SK-N-SH (cell line): ENCODE data around the gene ANO2. TPM values are rescaled to one million over a fixed set of nuclear protein-coding genes. Genes with fewer than 3 reads are reported as not detected.
"Not testable (repeated sequence)": the region's sequence is repeated elsewhere in the genome, so short reads cannot be mapped to it uniquely, and the experiment has no call there.

Source experiments
- CTCF ChIA-PET: fragments of 300-600, 350-600 bp; formaldehyde crosslinking; extraction: SDS; loops from one replicate; lab custom pipeline; 2021; lab: Yijun Ruan, JAX
- POLR2A ChIA-PET: fragments of 350-600 bp; sonication (Branson Sonifier 250); formaldehyde crosslinking; extraction: SDS; loops from one replicate; lab custom pipeline; 2020; ENCODE audit warnings: antibody characterized with exemption, inconsistent platforms; lab: Yijun Ruan, JAX
- DNase-seq: peaks from one replicate; pipeline ENCODE4 v3.0.0; 2012
- H2AFZ ChIP-seq: fragments of 200-600 bp; sonication (generic); 2 replicates; pipeline ENCODE4 v1.8.1; 2016; ENCODE audit warnings: antibody characterized with exemption, mild to moderate bottlenecking, low read depth
- H3F3A ChIP-seq: fragments of 200-600 bp; sonication (generic); replicated peaks from 2 replicates; pipeline ENCODE3; 2016; ENCODE audit warnings: antibody characterized with exemption, mild to moderate bottlenecking; ENCODE audit not compliant: insufficient read depth
- H3K27ac ChIP-seq, 2 experiments: fragments of 200-500 bp in 1 of 2; fragments of 200-600 bp in 1 of 2; sonication (Bioruptor generic) in 1 of 2; sonication (generic), shearing (Covaris generic) in 1 of 2; 2 replicates each; pipeline versions ENCODE4 v1.5.1 to v1.6.1; 2014 to 2016; ENCODE audit warnings: low read depth in 2 of 2, inconsistent platforms in 1 of 2, low read length in 1 of 2, mild to moderate bottlenecking in 1 of 2, mixed read lengths in 1 of 2
- H3K27me3 ChIP-seq: fragments of 200-600 bp; sonication (generic), shearing (Covaris generic); 2 replicates; pipeline ENCODE4 v1.6.1; 2016; ENCODE audit warnings: mixed run types; ENCODE audit not compliant: insufficient read depth
- H3K36me3 ChIP-seq, 2 experiments: fragments of 200-500 bp in 1 of 2; fragments of 200-600 bp in 1 of 2; sonication (Bioruptor generic) in 1 of 2; sonication (generic) in 1 of 2; replicated peaks in 1 of 2; 2 replicates each; pipeline versions ENCODE3 to v1.5.1; 2014 to 2016; ENCODE audit warnings: low read length in 1 of 2, mild to moderate bottlenecking in 1 of 2; ENCODE audit not compliant: insufficient read depth in 2 of 2, control insufficient read depth in 1 of 2
- H3K4me1 ChIP-seq, 2 experiments: fragments of 200-500 bp in 1 of 2; fragments of 200-600 bp in 1 of 2; sonication (Bioruptor generic) in 1 of 2; sonication (generic), shearing (Covaris generic) in 1 of 2; 2 replicates each; pipeline versions ENCODE4 v1.5.1 to v1.6.1; 2014 to 2016; ENCODE audit warnings: low read depth in 1 of 2, low read length in 1 of 2, mixed run types in 1 of 2; ENCODE audit not compliant: insufficient read depth in 2 of 2, control insufficient read depth in 1 of 2
- H3K4me2 ChIP-seq: fragments of 200-600 bp; sonication (generic), shearing (Covaris generic); 2 replicates; pipeline ENCODE4 v1.6.1; 2017; ENCODE audit warnings: mixed run types
- H3K4me3 ChIP-seq, 2 experiments: fragments of 200-500 bp in 1 of 2; fragments of 200-600 bp in 1 of 2; sonication (Bioruptor generic) in 1 of 2; sonication (generic), shearing (Covaris generic) in 1 of 2; 2 replicates each; pipeline versions ENCODE4 v1.5.1 to v1.8.1; 2014 to 2016; ENCODE audit warnings: low read depth in 2 of 2, inconsistent platforms in 1 of 2, low read length in 1 of 2, mild to moderate bottlenecking in 1 of 2, mixed read lengths in 1 of 2, moderate library complexity in 1 of 2
- H3K79me2 ChIP-seq: fragments of 200-600 bp; sonication (generic); 2 replicates; pipeline ENCODE4 v1.8.1; 2017; ENCODE audit warnings: mild to moderate bottlenecking; ENCODE audit not compliant: insufficient read depth
- H3K9ac ChIP-seq: fragments of 200-600 bp; sonication (generic); 2 replicates; pipeline ENCODE4 v1.6.1; 2017; ENCODE audit warnings: mixed run types
- H3K9me2 ChIP-seq: fragments of 200-600 bp; sonication (generic); 2 replicates; pipeline ENCODE4 v1.6.1; 2017; ENCODE audit warnings: mixed run types
- H3K9me3 ChIP-seq: fragments of 200-600 bp; sonication (generic); 2 replicates; pipeline ENCODE4 v1.6.1; 2017; ENCODE audit warnings: mixed run types, mild to moderate bottlenecking, moderate library complexity
- H4K20me1 ChIP-seq: fragments of 200-600 bp; sonication (generic); 2 replicates; pipeline ENCODE4 v1.6.1; 2017; ENCODE audit warnings: mild to moderate bottlenecking, mixed run types; ENCODE audit not compliant: insufficient read depth
- CTCF ChIP-seq: fragments of 200-600 bp; sonication (generic); IDR thresholded peaks from 2 replicates; pipeline ENCODE4 v1.6.1; 2017; ENCODE audit warnings: antibody characterized with exemption, mild to moderate bottlenecking, moderate library complexity
- JUND ChIP-seq: IDR thresholded peaks from 2 replicates; pipeline ENCODE4 v1.4.0; 2012
- MEF2A ChIP-seq: IDR thresholded peaks from 2 replicates; pipeline ENCODE4 v1.4.0; 2012; ENCODE audit warnings: low read depth, borderline replicate concordance
- RAD21 ChIP-seq: IDR thresholded peaks from 2 replicates; pipeline ENCODE4 v1.6.1; 2012; ENCODE audit warnings: mild to moderate bottlenecking, low read length
- RFX5 ChIP-seq: IDR thresholded peaks from 2 replicates; pipeline ENCODE4 v1.6.1; 2012; ENCODE audit warnings: mild to moderate bottlenecking, improper control_type of control experiment, low read length
- RXRA ChIP-seq: IDR thresholded peaks from 2 replicates; pipeline ENCODE4 v1.4.0; 2012; ENCODE audit warnings: low read depth, mild to moderate bottlenecking, borderline replicate concordance
- SIN3A ChIP-seq: IDR thresholded peaks from 2 replicates; pipeline ENCODE4 v1.6.1; 2012; ENCODE audit warnings: low read depth, mild to moderate bottlenecking, low read length, moderate library complexity, borderline replicate concordance
- USF2 ChIP-seq: fragments of 150-350 bp; IDR thresholded peaks from 2 replicates; pipeline ENCODE4 v1.6.1; 2017; ENCODE audit warnings: antibody characterized with exemption, low read length, low read depth, borderline replicate concordance
- whole genome bisulfite sequencing: methylation state at CpG from one replicate; pipeline ENCODE4 v1.1.6; 2017; ENCODE audit warnings: low lambda C conversion rate; 5-methylcytosine and 5-hydroxymethylcytosine counted together
- polyA plus RNA-seq, 3 experiments: library from polyadenylated mRNA; depleted of rRNA; stranded (reverse); fragments of >200 nt; gene quantifications; 2 replicates each; pipeline ENCODE4 v1.2.3, GENCODE V29; 2012

Gene ANO2
- polyA plus RNA-seq, 1 of the 3 experiments (the other 2 are of a cell fraction), result not detected

- TF ChIP-seq MEF2A, result no peak
- no peak for TF ChIP-seq RAD21
- TF ChIP-seq USF2, result no peak
- TF ChIP-seq SIN3A, result no peak
- TF ChIP-seq, all 33 proteins: peak for 0
Observed at GRCh38 chr12:5898874-5899273, 46.2 kb downstream of the ANO2 start (continued).

- no peaks in the 10 kb centered on the region for H3K9me3 ChIP-seq
- no peaks in the 10 kb centered on the region for H3K4me1 ChIP-seq
- H3K27me3 ChIP-seq, result peaks cover 8% of the 10 kb centered on the region; the same call in 1 of the 2 replicates
- POLR2A ChIA-PET, result no interaction called here
- no peak overlapping the region for H3K4me3 ChIP-seq
- DNase-seq, result peak; percentile 39
- CTCF ChIA-PET, result interaction anchor here (1.4 kb wide), 1 partner anchor 99 kb away, joined by 3 read pairs; no protein-coding TSS in a partner anchor
- H3K27ac ChIP-seq, result no peak overlapping the region
- peak overlapping the region; percentile 46; the same call in 1 of the 2 replicates for H2AFZ ChIP-seq
- no peaks in the 10 kb centered on the region for H3K36me3 ChIP-seq
- TF ChIP-seq CTCF (peak; percentile 44), RFX5 (no peak)
- H3K79me2 ChIP-seq, result no peaks in the 10 kb centered on the region
- H3K9ac ChIP-seq, result no peak overlapping the region
- 12% methylated on average over 6 of the region's 6 CpGs for whole genome bisulfite sequencing
- H3K9me2 ChIP-seq, result 0 out of 2 replicates have a peak, but pooled peaks cover 6% of the 10 kb centered on the region
- no peaks in the 10 kb centered on the region for H3F3A ChIP-seq
- H4K20me1 ChIP-seq, result no peaks in the 10 kb centered on the region
- H3K4me2 ChIP-seq, result no peak overlapping the region
Observed at GRCh38 chr12:5889381-5890047, 55.5 kb downstream of the ANO2 start.

GRCh38 chr12:5888816-5889315, 56.2 kb downstream of the ANO2 start:
- Histone ChIP-seq H4K20me1 (no peaks in the 10 kb centered on the region), H3K27me3 (peaks cover 8% of the 10 kb centered on the region; the same call in 1 of the 2 replicates), H2AFZ (no peak overlapping the region), H3K36me3 (no peaks in the 10 kb centered on the region), H3K4me1 (no peaks in the 10 kb centered on the region), H3F3A (no peaks in the 10 kb centered on the region), H3K9me2 (0 out of 2 replicates have a peak, but pooled peaks cover 6% of the 10 kb centered on the region), H3K9me3 (no peaks in the 10 kb centered on the region), H3K27ac (no peak overlapping the region), H3K4me3 (no peak overlapping the region; a peak in 1 of 4 replicates), H3K9ac (no peak overlapping the region), H3K4me2 (no peak overlapping the region; the same call in 1 of the 2 replicates), H3K79me2 (no peaks in the 10 kb centered on the region)
- TF ChIP-seq RAD21 (no peak), RXRA (no peak), JUND (no peak)
- POLR2A ChIA-PET, result no interaction called here
- 10% methylated on average over 12 of the region's 26 CpGs for WGBS
- CTCF ChIA-PET, result no interaction called here
- DNase-seq, result no peak

- POLR2A ChIA-PET, result interaction anchor here (0.6 kb wide), 1 partner anchor 111 kb away, joined by 4 read pairs; no protein-coding TSS in a partner anchor
- 0 out of 2 replicates have a peak overlapping the region, but pooled peaks have one; percentile 63 for H2AFZ ChIP-seq
- CTCF ChIA-PET, H3K36me3 ChIP-seq, H3K9ac ChIP-seq, H3F3A ChIP-seq, H3K27ac ChIP-seq, H3K9me2 ChIP-seq, H4K20me1 ChIP-seq, H3K4me1 ChIP-seq, DNase-seq, H3K9me3 ChIP-seq, H3K79me2 ChIP-seq, H3K27me3 ChIP-seq: not testable (repeated sequence)
- peak overlapping the region; percentile 68 for H3K4me2 ChIP-seq
- H3K4me3 ChIP-seq, result peak overlapping the region in 1 of 2 experiments; percentile 32; a peak in 2 of 4 replicates
- 20% methylated on average over 12 of the region's 16 CpGs for WGBS
Observed at GRCh38 chr12:5887819-5888218, 57.2 kb downstream of the ANO2 start.
